ENCODE data around the gene UST. TPM values are rescaled to one million over a fixed set of nuclear protein-coding genes. Genes with fewer than 3 reads are reported as not detected.

The UST gene
- total RNA-seq, 1 experiment from 2014 or later = 32.1 TPM

GRCh38 chr6:148987982-148988381, 241.2 kb downstream of the UST start:
- Mint-ChIP-seq H3K9me3 (peaks cover 10% of the 10 kb centered on the region), H3K4me3 (no peak overlapping the region), H3K4me1 (peaks cover 57% of the 10 kb centered on the region), H3K36me3 (peaks cover 43% of the 10 kb centered on the region), H3K27me3 (ENCODE audit: low read depth) (no peaks in the 10 kb centered on the region), H3K27ac (peak overlapping the region; percentile 32; the same call in 1 of the 2 replicates)
- TF ChIP-seq ZNF121 (CRISPR knock-in tag; IDR thresholded peaks at IDR 0.05) = no peak
- TF ChIP-seq ZNF281 (CRISPR knock-in tag; IDR thresholded peaks at IDR 0.05) = no peak
- no peak for TF ChIP-seq ESRRA (CRISPR knock-in tag; IDR thresholded peaks at IDR 0.05; ENCODE audit: borderline replicate concordance)
- no peak for TF ChIP-seq FOXP4 (CRISPR knock-in tag; IDR thresholded peaks at IDR 0.05)
- TF ChIP-seq JUN (CRISPR knock-in tag; IDR thresholded peaks at IDR 0.05) = no peak
- TF ChIP-seq JAZF1 (CRISPR knock-in tag; IDR thresholded peaks at IDR 0.05) = no peak
- no peak for TF ChIP-seq ZMAT4 (CRISPR knock-in tag; IDR thresholded peaks at IDR 0.05)
- TF ChIP-seq MAX (CRISPR knock-in tag; IDR thresholded peaks at IDR 0.05) = no peak
- TF ChIP-seq CDX4 (CRISPR knock-in tag; IDR thresholded peaks at IDR 0.05; ENCODE audit: borderline replicate concordance) = no peak
- no peak for TF ChIP-seq TCF7 (CRISPR knock-in tag; IDR thresholded peaks at IDR 0.05; ENCODE audit: low read depth)
- TF ChIP-seq KAT7 (CRISPR knock-in tag; IDR thresholded peaks at IDR 0.05; ENCODE audit: borderline replicate concordance) = no peak
- TF ChIP-seq PRDM15 (CRISPR knock-in tag; IDR thresholded peaks at IDR 0.05) = no peak
- no peak for TF ChIP-seq NR2C2 (CRISPR knock-in tag; IDR thresholded peaks at IDR 0.05)
- no peak for TF ChIP-seq MLX (CRISPR knock-in tag; IDR thresholded peaks at IDR 0.05)
- TF ChIP-seq AFF4 (CRISPR knock-in tag; IDR thresholded peaks at IDR 0.05; ENCODE audit: borderline replicate concordance) = no peak
- TF ChIP-seq ATF1 (CRISPR knock-in tag; IDR thresholded peaks at IDR 0.05) = no peak
- POLR2A ChIA-PET = no interaction called here
- ATAC-seq (no peak), DNase-seq (ENCODE audit: low spot score) (no peak)
- CTCF ChIA-PET = interaction anchor here (0.7 to 1.0 kb wide), 2 partner anchors 27 to 236 kb away, joined by 3 read pairs; no protein-coding TSS in a partner anchor

All from WTC11 (cell line).